OCI-LY1 (cell line): ENCODE results near the gene GPR22.

Experiments used
- H2AFZ ChIP-seq: fragments of 200-600 bp; sonication (generic), shearing (Covaris generic); 2 replicates; pipeline ENCODE4 v1.6.0; 2014; ENCODE audit warnings: antibody characterized with exemption, mild to moderate bottlenecking, low read length
- H3F3A ChIP-seq: fragments of 200-600 bp; sonication (generic), shearing (Covaris generic); 2 replicates; pipeline ENCODE4 v1.6.0; 2014; ENCODE audit warnings: mild to moderate bottlenecking, antibody characterized with exemption, low read length, moderate library complexity; ENCODE audit not compliant: insufficient read depth
- H3K27ac ChIP-seq: fragments of 200-600 bp; sonication (generic); 2 replicates; pipeline ENCODE4 v1.5.1; 2014; ENCODE audit warnings: low read length, mixed run types, mild to moderate bottlenecking, low read depth; ENCODE audit not compliant: poor library complexity, severe bottlenecking
- H3K27me3 ChIP-seq: fragments of 200-600 bp; sonication (generic); 2 replicates; pipeline ENCODE4 v1.6.0; 2014; ENCODE audit warnings: antibody characterized with exemption, mild to moderate bottlenecking, low read length, moderate library complexity; ENCODE audit not compliant: insufficient read depth
- H3K36me3 ChIP-seq: fragments of 200-600 bp; sonication (generic); 2 replicates; pipeline ENCODE4 v1.6.1; 2014; ENCODE audit warnings: mild to moderate bottlenecking, antibody characterized with exemption, low read length, moderate library complexity, mixed read lengths; ENCODE audit not compliant: insufficient read depth
- H3K4me1 ChIP-seq: fragments of 200-600 bp; sonication (generic); 2 replicates; pipeline ENCODE4 v1.5.1; 2014; ENCODE audit warnings: mild to moderate bottlenecking, low read length, moderate library complexity; ENCODE audit not compliant: insufficient read depth, severe bottlenecking
- H3K4me2 ChIP-seq: fragments of 200-600 bp; sonication (generic), shearing (Covaris generic); 2 replicates; pipeline ENCODE4 v1.6.1; 2014; ENCODE audit warnings: low read length
- H3K4me3 ChIP-seq: fragments of 200-600 bp; sonication (generic); 2 replicates; pipeline ENCODE4 v1.5.1; 2014; ENCODE audit warnings: low read length, low read depth, mild to moderate bottlenecking, mixed read lengths; ENCODE audit not compliant: poor library complexity, severe bottlenecking
- H3K79me2 ChIP-seq: fragments of 200-600 bp; shearing (Covaris generic); 2 replicates; pipeline ENCODE4 v1.6.1; 2016; ENCODE audit warnings: mixed run types, low read length, mixed read lengths; ENCODE audit not compliant: insufficient read depth
- H3K9ac ChIP-seq: fragments of 200-600 bp; sonication (generic), shearing (Covaris generic); 2 replicates; pipeline ENCODE4 v1.6.1; 2014; ENCODE audit warnings: mild to moderate bottlenecking, low read length, mixed read lengths
- H3K9me2 ChIP-seq: fragments of 200-600 bp; sonication (generic), shearing (Covaris generic); 2 replicates; pipeline ENCODE4 v1.6.1; 2014; ENCODE audit warnings: low read depth, mild to moderate bottlenecking, low read length, mixed read lengths
- H3K9me3 ChIP-seq: fragments of 200-600 bp; shearing (Covaris generic); 2 replicates; pipeline ENCODE4 v1.6.1; 2014; ENCODE audit warnings: low read length, mixed read lengths
- H4K20me1 ChIP-seq: fragments of 200-600 bp; sonication (generic), shearing (Covaris generic); 2 replicates; pipeline ENCODE4 v1.6.0; 2016; ENCODE audit warnings: mild to moderate bottlenecking, low read length; ENCODE audit not compliant: insufficient read depth
- CTCF ChIP-seq: fragments of 200-600 bp; sonication (generic), shearing (Covaris generic); IDR thresholded peaks from 2 replicates; pipeline ENCODE4 v1.5.1; 2017; ENCODE audit warnings: mild to moderate bottlenecking, antibody characterized with exemption, low read length, moderate library complexity, mixed read lengths
- EZH2 ChIP-seq: fragments of 200-600 bp; sonication (generic), shearing (Covaris generic); IDR thresholded peaks from 2 replicates; pipeline ENCODE4 v1.8.0; 2017; ENCODE audit warnings: borderline replicate concordance, mixed run types, mild to moderate bottlenecking, antibody characterized with exemption, low read length, moderate library complexity, mixed read lengths

GPR22 gene

DNA sequence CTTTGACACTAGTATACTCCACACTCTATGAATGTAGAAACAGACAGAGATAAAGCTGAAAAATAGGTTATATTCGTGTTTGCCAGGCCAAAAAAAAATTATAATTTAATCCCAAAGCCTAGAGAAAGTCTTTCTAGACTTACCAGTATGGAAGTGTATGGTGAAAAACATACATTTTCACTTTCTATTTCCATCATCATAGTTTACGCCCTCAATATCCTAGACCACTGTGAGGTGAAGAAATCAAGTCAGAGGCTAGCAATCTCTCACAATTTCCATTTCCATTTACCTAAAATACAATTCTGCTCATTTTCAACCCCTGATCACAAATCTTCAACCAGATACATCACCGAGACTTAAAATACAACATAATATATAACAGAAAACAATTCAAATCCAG is 16.2 kb downstream of the GPR22 start:
- Histone ChIP-seq H2AFZ (no peak overlapping the region), H3K9ac (no peak overlapping the region), H3K4me3 (no peak overlapping the region), H3K79me2 (no peaks in the 10 kb centered on the region), H3K27me3 (no peaks in the 10 kb centered on the region), H3K4me1 (no peaks in the 10 kb centered on the region), H3K4me2 (no peak overlapping the region), H3K36me3 (no peaks in the 10 kb centered on the region), H3K9me2 (no peaks in the 10 kb centered on the region), H4K20me1 (no peaks in the 10 kb centered on the region), H3K9me3 (no peaks in the 10 kb centered on the region), H3K27ac (no peak overlapping the region), H3F3A (no peaks in the 10 kb centered on the region)
- no peak for TF ChIP-seq CTCF
- no peak for TF ChIP-seq EZH2

- Histone ChIP-seq H3K27ac (no peak overlapping the region), H3K4me3 (no peak overlapping the region), H4K20me1 (no peaks in the 10 kb centered on the region), H3K4me2 (no peak overlapping the region), H3K9me2 (no peaks in the 10 kb centered on the region), H3F3A (no peaks in the 10 kb centered on the region), H3K9ac (no peak overlapping the region), H3K27me3 (no peaks in the 10 kb centered on the region), H2AFZ (no peak overlapping the region), H3K79me2 (no peaks in the 10 kb centered on the region), H3K9me3 (peaks cover 5% of the 10 kb centered on the region), H3K36me3 (no peaks in the 10 kb centered on the region), H3K4me1 (no peaks in the 10 kb centered on the region)
- no peak for TF ChIP-seq CTCF
Observed at GRCh38 chr7:107492875-107493274, 23.0 kb downstream of the GPR22 start.

DNA sequence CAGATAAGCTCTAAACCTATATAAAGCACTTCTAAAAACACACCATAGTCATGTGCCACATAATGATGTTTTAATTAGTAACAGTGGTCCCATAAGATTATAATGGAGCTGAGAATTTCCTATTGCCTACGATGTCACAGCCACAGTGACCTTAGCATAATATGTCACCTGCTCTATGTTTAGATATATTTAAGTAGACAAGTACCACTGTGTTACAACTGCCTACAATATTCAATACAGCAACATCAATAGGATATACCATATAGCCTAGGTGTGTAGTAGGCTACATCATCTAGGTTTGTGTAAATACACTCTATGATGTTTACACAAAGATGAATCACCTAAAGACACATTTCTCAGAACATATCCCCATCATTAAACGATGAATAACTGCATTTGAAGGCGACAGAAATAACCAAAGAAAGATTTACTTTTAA is 24.5 kb downstream of the GPR22 start:
- no peaks in the 10 kb centered on the region for H3K9me2 ChIP-seq
- no peak overlapping the region for H2AFZ ChIP-seq
- no peaks in the 10 kb centered on the region for H3K27me3 ChIP-seq
- no peak overlapping the region for H3K4me2 ChIP-seq
- H3K79me2 ChIP-seq, result no peaks in the 10 kb centered on the region
- no peak overlapping the region for H3K9ac ChIP-seq
- no peaks in the 10 kb centered on the region for H3F3A ChIP-seq
- peaks cover 5% of the 10 kb centered on the region for H3K9me3 ChIP-seq
- TF ChIP-seq EZH2 (no peak), CTCF (no peak)
- no peaks in the 10 kb centered on the region for H3K4me1 ChIP-seq
- H4K20me1 ChIP-seq, result no peaks in the 10 kb centered on the region
- no peak overlapping the region for H3K27ac ChIP-seq
- no peaks in the 10 kb centered on the region for H3K36me3 ChIP-seq
- no peak overlapping the region for H3K4me3 ChIP-seq
